ENCODE measurements around the gene MED27. TPM values are rescaled to one million over a fixed set of nuclear protein-coding genes. Genes with fewer than 3 reads are reported as not detected.
A peak's percentile ranks its signal among the peaks of the same experiment; 100 is the strongest.

The MED27 gene
- total and polyA plus RNA-seq, 8 donors: 0.87 to 21.9 (median 12.7) TPM

DNA sequence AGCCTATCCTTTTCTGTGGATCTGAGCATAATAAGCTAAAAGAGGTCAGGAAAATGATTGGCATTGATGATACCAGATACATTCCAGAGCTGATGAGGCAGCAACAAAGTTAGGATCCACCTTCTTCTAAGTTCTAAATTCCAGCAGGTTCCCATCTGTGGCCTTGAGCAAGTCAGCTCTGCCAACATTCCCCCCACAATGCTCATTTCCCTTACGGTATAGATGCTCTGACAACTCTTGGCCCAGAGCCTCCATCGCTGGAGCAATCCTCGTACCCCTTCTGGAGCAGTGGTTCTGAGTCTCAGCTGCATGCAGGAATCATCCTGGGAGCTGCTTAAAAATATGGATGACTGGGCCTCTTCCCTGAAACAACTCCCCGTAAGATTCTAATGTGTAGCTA lies 78.1 kb downstream of the MED27 start:
- H3K27me3 ChIP-seq: no peaks in the 10 kb centered on the region
- no peak for DNase-seq
- no peaks in the 10 kb centered on the region for H3K9me3 ChIP-seq
- H3K4me1 ChIP-seq: peaks cover 5 to 24% (median 18%) of the 10 kb centered on the region in 4 donors
- TF ChIP-seq POLR2AphosphoS5 (IDR thresholded peaks at IDR 0.05) (no peak), POLR2A (IDR thresholded peaks at IDR 0.05) (no peak), EP300 (IDR thresholded peaks at IDR 0.05) (no peak)
- TF ChIP-seq, protein P1, sequence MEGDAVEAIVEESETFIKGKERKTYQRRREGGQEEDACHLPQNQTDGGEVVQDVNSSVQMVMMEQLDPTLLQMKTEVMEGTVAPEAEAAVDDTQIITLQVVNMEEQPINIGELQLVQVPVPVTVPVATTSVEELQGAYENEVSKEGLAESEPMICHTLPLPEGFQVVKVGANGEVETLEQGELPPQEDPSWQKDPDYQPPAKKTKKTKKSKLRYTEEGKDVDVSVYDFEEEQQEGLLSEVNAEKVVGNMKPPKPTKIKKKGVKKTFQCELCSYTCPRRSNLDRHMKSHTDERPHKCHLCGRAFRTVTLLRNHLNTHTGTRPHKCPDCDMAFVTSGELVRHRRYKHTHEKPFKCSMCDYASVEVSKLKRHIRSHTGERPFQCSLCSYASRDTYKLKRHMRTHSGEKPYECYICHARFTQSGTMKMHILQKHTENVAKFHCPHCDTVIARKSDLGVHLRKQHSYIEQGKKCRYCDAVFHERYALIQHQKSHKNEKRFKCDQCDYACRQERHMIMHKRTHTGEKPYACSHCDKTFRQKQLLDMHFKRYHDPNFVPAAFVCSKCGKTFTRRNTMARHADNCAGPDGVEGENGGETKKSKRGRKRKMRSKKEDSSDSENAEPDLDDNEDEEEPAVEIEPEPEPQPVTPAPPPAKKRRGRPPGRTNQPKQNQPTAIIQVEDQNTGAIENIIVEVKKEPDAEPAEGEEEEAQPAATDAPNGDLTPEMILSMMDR (IDR thresholded peaks at IDR 0.05): no peak
- H3K36me3 ChIP-seq: no peaks in the 10 kb centered on the region
- H3K27ac ChIP-seq: no peak overlapping the region
- 91 to 96% (median 94%) methylated on average over 4 of the region's 4 CpGs for WGBS, 5 donors
- intact Hi-C loops (cut with DNase I; ENCODE audit: low total_unique reads): no loop called here
- no peak overlapping the region for H3K4me3 ChIP-seq

DNA sequence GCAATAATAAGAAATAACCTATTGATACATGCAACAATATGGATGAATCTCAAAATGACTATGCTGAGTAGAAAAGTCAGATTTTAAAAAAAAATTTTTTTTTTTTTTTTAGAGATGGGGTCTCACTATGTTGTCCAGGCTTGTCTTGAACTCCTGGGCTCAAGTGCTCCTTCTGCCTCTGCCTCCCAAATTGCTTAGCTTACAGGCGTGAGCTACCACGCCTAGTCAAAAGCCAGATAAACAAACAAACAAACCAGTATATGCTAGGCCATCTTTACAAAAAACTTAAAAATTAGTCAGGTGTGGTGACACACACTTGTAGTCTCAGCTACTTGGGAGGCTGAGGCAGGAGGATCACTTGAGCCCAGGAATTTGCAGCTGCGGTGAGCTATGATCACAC lies 79.0 kb downstream of the MED27 start:
- DNase-seq: no peak
- H3K27me3 ChIP-seq: no peaks in the 10 kb centered on the region
- H3K36me3 ChIP-seq: peaks cover 0 to 6% (median 2%) of the 10 kb centered on the region in 4 donors
- intact Hi-C loops (cut with DNase I; ENCODE audit: low total_unique reads): no loop called here
- TF ChIP-seq, protein P1 (IDR thresholded peaks at IDR 0.05): no peak
- TF ChIP-seq POLR2AphosphoS5 (IDR thresholded peaks at IDR 0.05): no peak
- H3K27ac ChIP-seq: no peak overlapping the region
- no peak overlapping the region for H3K4me3 ChIP-seq
- peaks cover 5 to 23% (median 18%) of the 10 kb centered on the region in 4 donors for H3K4me1 ChIP-seq
- WGBS, 5 donors: 96 to 97% (median 96%) methylated on average over 3 of the region's 3 CpGs
- no peaks in the 10 kb centered on the region for H3K9me3 ChIP-seq

DNA sequence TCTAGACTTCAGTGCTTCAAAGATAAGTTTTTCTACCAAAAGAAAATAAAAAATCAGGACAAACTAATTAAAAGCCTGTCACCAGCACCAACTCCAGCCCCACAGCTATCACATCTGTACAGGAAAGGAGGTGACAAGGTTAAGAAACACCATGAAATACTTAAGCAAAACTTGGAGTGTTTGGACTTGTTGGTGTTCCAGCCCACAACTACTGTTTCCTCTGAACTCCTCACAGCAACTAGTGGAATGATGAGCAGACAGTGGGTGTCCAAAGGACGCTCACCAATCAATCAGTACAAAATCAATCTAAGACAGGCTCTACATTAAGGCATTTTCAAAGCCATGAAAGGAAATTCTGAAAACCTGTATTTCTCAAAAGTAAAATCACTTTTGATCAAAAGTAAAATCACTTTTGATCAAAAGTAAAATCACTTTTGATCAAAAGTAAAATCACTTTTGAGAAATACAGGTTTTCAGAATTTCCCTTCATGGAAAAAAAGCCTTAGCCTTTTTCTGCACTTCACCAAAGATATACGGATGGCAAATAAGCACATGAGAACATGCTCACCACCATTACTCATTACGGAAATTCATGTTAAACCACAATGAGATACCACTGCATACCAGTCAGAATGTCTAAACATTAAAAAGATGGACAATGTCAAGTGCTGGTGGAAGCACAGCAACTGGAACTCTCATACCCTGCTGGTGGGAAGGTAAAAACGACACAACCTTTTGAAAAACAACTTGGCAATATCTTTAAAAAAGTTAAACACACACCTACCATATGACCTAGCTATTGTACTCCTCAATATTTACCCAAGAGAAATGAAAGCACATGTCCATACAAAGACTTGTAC lies 79.7 kb downstream of the MED27 start:
- intact Hi-C loops (cut with DNase I; ENCODE audit: low total_unique reads): no loop called here

DNA sequence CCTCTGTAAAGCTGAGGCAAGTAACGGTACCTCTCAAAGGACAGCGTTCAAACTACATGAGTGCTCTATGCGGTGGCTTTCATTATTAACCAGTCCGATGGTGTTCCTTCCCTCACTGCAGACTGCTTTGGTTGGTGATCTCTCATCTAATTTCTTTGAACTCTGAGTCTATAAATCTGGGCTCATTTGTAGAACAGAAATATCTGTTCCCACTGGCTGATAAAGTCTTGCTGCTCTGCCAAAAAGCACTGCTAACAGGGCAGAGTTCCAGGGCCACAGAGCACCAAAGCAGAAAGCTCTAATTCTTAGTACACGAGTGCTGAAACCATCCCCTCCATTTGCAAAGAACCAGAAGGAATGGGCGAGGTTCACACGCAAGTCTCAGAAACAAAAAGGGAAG lies 81.9 kb downstream of the MED27 start:
- H3K9me3 ChIP-seq: no peaks in the 10 kb centered on the region
- H3K27me3 ChIP-seq: no peaks in the 10 kb centered on the region
- DNase-seq: peak; percentile 52 to 63
- WGBS, 5 donors: 28 to 49% (median 34%) methylated on average over 7 of the region's 7 CpGs
- intact Hi-C loops (cut with DNase I; ENCODE audit: low total_unique reads): no loop called here
- TF ChIP-seq POLR2A (IDR thresholded peaks at IDR 0.05) (no peak), EP300 (IDR thresholded peaks at IDR 0.05) (no peak), POLR2AphosphoS5 (IDR thresholded peaks at IDR 0.05) (no peak)
- TF ChIP-seq, protein P1 (IDR thresholded peaks at IDR 0.05): no peak
- no peak overlapping the region for H3K4me3 ChIP-seq
- peaks cover 5 to 23% (median 18%) of the 10 kb centered on the region in 4 donors for H3K4me1 ChIP-seq
- H3K36me3 ChIP-seq: peaks cover 0 to 8% (median 4%) of the 10 kb centered on the region in 4 donors
- H3K27ac ChIP-seq: no peak overlapping the region

More for the DNA sequence above, 79.7 kb downstream of the MED27 start:
- Histone ChIP-seq H3K9me3 (no peaks in the 10 kb centered on the region), H3K36me3 (peaks cover 0 to 8% (median 2%) of the 10 kb centered on the region in 4 donors), H3K4me1 (peaks cover 5 to 23% (median 18%) of the 10 kb centered on the region in 4 donors), H3K4me3 (no peak overlapping the region), H3K27me3 (no peaks in the 10 kb centered on the region), H3K27ac (no peak overlapping the region)
- no peak for DNase-seq
- WGBS, 5 donors: 68 to 81% (median 72%) methylated on average over 4 of the region's 4 CpGs
- TF ChIP-seq EP300 (IDR thresholded peaks at IDR 0.05) (no peak), POLR2A (IDR thresholded peaks at IDR 0.05) (no peak), POLR2AphosphoS5 (IDR thresholded peaks at IDR 0.05) (no peak)
- TF ChIP-seq, protein P1 (IDR thresholded peaks at IDR 0.05): no peak
